ENCODE measurements around the gene BMPR1A. TPM values are rescaled to one million over a fixed set of nuclear protein-coding genes. Genes with fewer than 3 reads are reported as not detected.

The BMPR1A gene
- total RNA-seq, 2 experiments from 2014 or later: 0.47 to 1.1 TPM

GRCh38 chr10:86716466-86716865 lies 40.0 kb upstream of the BMPR1A start:
- Histone ChIP-seq H2AFZ (ENCODE audit: low read length) (no peak overlapping the region), H3K9me3 (ENCODE audit: low read length) (no peaks in the 10 kb centered on the region), H3K27ac (ENCODE audit: low read depth, low read length, poor library complexity, severe bottlenecking) (no peak overlapping the region), H3K9me2 (ENCODE audit: insufficient read depth, low read length) (no peaks in the 10 kb centered on the region), H3K79me2 (ENCODE audit: insufficient read depth, low read depth, low read length) (no peaks in the 10 kb centered on the region), H3K36me3 (ENCODE audit: insufficient read depth, low read length) (no peaks in the 10 kb centered on the region), H4K20me1 (ENCODE audit: insufficient read depth, low read length) (no peaks in the 10 kb centered on the region), H3K4me3 (ENCODE audit: low read depth, low read length, poor library complexity, severe bottlenecking) (no peak overlapping the region), H3K4me1 (ENCODE audit: insufficient read depth, low read length, poor library complexity, severe bottlenecking) (peaks cover 8% of the 10 kb centered on the region), H3K4me2 (ENCODE audit: low read length) (no peak overlapping the region)
- ChIA-PET CTCF (ENCODE audit: unreplicated experiment) (no interaction called here), POLR2A (no interaction called here)
- intact Hi-C loops (cut with micrococcal nuclease; ENCODE audit: unreplicated experiment): loop anchor here (10.0 kb wide), 1 partner anchor 248 kb away; the partner anchor contains the start of gene ADIRF
- TF ChIP-seq EZH2phosphoT487 (IDR thresholded peaks at IDR 0.05; ENCODE audit: borderline replicate concordance, low read depth, low read length) (no peak), CTCF (conservative IDR thresholded peaks at IDR 0.05; ENCODE audit: low read length) (no peak)
- no peak for DNase-seq (ENCODE audit: low spot score)
- BruUV-seq (replicated peaks): no TSS peak

GRCh38 chr10:86718556-86718955 lies 37.9 kb upstream of the BMPR1A start:
- no TSS peak for BruUV-seq (replicated peaks)
- peaks cover 4% of the 10 kb centered on the region for H3K4me1 ChIP-seq (ENCODE audit: insufficient read depth, low read length, poor library complexity, severe bottlenecking)
- H3K79me2 ChIP-seq (ENCODE audit: insufficient read depth, low read depth, low read length): no peaks in the 10 kb centered on the region
- no peak overlapping the region for H3K27ac ChIP-seq (ENCODE audit: low read depth, low read length, poor library complexity, severe bottlenecking)
- H3K9me2 ChIP-seq (ENCODE audit: insufficient read depth, low read length): no peaks in the 10 kb centered on the region
- intact Hi-C loops (cut with micrococcal nuclease; ENCODE audit: unreplicated experiment): loop anchor here (10.0 kb wide), 1 partner anchor 246 kb away; the partner anchor contains the start of gene ADIRF
- H4K20me1 ChIP-seq (ENCODE audit: insufficient read depth, low read length): no peaks in the 10 kb centered on the region
- no peak overlapping the region for H3K4me3 ChIP-seq (ENCODE audit: low read depth, low read length, poor library complexity, severe bottlenecking)
- no peak overlapping the region for H2AFZ ChIP-seq (ENCODE audit: low read length)
- DNase-seq (ENCODE audit: low spot score): no peak
- no peak for TF ChIP-seq CTCF (conservative IDR thresholded peaks at IDR 0.05; ENCODE audit: low read length)
- no peak for TF ChIP-seq EZH2phosphoT487 (IDR thresholded peaks at IDR 0.05; ENCODE audit: borderline replicate concordance, low read depth, low read length)
- ChIA-PET CTCF (ENCODE audit: unreplicated experiment) (no interaction called here), POLR2A (no interaction called here)
- H3K9me3 ChIP-seq (ENCODE audit: low read length): no peaks in the 10 kb centered on the region
- no peaks in the 10 kb centered on the region for H3K36me3 ChIP-seq (ENCODE audit: insufficient read depth, low read length)
- H3K4me2 ChIP-seq (ENCODE audit: low read length): no peak overlapping the region

GRCh38 chr10:86721232-86721631 lies 35.2 kb upstream of the BMPR1A start:
- H3K4me2 ChIP-seq (ENCODE audit: low read length): no peak overlapping the region
- H2AFZ ChIP-seq (ENCODE audit: low read length): no peak overlapping the region
- peaks cover 4% of the 10 kb centered on the region for H3K4me1 ChIP-seq (ENCODE audit: insufficient read depth, low read length, poor library complexity, severe bottlenecking)
- H3K36me3 ChIP-seq (ENCODE audit: insufficient read depth, low read length): no peaks in the 10 kb centered on the region
- no TSS peak for BruUV-seq (replicated peaks)
- TF ChIP-seq EZH2phosphoT487 (IDR thresholded peaks at IDR 0.05; ENCODE audit: borderline replicate concordance, low read depth, low read length) (no peak), CTCF (conservative IDR thresholded peaks at IDR 0.05; ENCODE audit: low read length) (no peak)
- POLR2A ChIA-PET: interaction anchor here (0.5 to 1.0 kb wide), 3 partner anchors 9 to 320 kb away, joined by 3 read pairs; no protein-coding TSS in a partner anchor
- H3K27ac ChIP-seq (ENCODE audit: low read depth, low read length, poor library complexity, severe bottlenecking): no peak overlapping the region
- no peaks in the 10 kb centered on the region for H4K20me1 ChIP-seq (ENCODE audit: insufficient read depth, low read length)
- CTCF ChIA-PET (ENCODE audit: unreplicated experiment): no interaction called here
- H3K4me3 ChIP-seq (ENCODE audit: low read depth, low read length, poor library complexity, severe bottlenecking): no peak overlapping the region
- intact Hi-C loops (cut with micrococcal nuclease; ENCODE audit: unreplicated experiment): no loop called here
- H3K9me2 ChIP-seq (ENCODE audit: insufficient read depth, low read length): no peaks in the 10 kb centered on the region
- no peaks in the 10 kb centered on the region for H3K79me2 ChIP-seq (ENCODE audit: insufficient read depth, low read depth, low read length)
- DNase-seq (ENCODE audit: low spot score): no peak
- H3K9me3 ChIP-seq (ENCODE audit: low read length): no peaks in the 10 kb centered on the region

All from OCI-LY7 (cell line).